GM21825 (cell line): ENCODE results near the gene KCNE2.
A peak's percentile ranks its signal among the peaks of the same experiment; 100 is the strongest.
"Not testable (repeated sequence)": the region's sequence is repeated elsewhere in the genome, so short reads cannot be mapped to it uniquely, and the experiment has no call there.

Experiments used
- ATAC-seq: cut with Tn5 transposase; IDR thresholded peaks from one replicate; pipeline ENCODE4 v1.9.1; 2021; ENCODE audit warnings: mild to moderate bottlenecking, moderate library complexity; ENCODE audit not compliant: unreplicated experiment

The KCNE2 gene

DNA sequence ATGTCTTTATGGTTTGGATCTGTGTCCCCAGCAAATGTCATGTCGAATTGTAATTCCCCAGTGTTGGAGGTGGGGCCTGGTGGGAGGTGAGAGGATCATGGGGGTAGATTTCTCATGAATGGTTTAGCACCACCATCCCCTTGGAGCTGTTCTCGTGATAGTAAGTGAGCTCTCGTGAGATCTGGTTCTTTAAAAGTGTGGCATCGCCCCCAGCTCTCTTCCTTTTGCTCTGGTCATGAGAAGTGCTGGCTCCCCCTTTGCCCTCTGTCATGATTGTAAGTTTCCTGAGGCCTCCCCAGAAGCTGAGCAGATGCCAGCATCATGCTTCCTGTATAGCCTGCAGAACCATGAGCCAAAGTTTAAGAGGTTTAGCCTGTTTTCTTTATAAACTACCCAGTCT, 11.2 kb upstream of the KCNE2 start:
- ATAC-seq = no peak

DNA sequence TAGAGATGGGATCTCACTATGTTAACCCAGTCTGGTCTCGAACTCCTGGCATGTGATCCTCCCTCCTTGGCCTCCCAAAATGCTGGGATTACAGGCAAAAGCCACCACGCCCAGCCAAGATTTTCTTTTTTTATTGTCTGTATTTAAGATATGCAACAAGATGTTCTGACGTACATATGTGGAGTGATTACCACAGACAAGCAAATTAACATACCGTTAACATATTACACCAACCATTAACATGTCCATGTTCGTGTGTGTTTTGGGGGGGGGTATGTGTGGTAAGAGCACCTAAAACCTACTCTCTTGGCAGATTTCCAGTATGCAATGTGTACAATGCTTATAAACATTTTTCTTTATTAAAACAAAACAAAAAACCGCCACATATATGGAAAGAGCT, 10.6 kb upstream of the KCNE2 start:
- no peak for ATAC-seq

DNA sequence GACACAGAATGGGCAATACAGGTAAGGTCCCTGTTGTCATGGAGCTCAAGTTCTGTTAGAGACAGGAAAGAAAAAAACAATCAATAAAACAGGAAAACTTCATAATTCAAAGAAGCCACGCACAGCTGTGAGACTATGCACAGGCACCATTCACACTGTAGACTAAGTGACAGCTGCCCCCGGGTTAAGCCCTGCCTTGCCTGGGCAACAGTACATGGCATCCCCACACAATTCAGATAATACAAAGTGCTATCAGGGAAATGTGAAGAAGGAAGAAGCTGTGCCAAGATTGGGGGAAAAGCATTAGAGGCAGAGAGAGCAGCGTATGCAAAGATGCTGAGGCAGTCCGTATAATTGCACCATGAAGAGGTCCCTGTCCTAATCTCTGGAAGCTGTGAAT, 9.0 kb upstream of the KCNE2 start:
- no peak for ATAC-seq

DNA sequence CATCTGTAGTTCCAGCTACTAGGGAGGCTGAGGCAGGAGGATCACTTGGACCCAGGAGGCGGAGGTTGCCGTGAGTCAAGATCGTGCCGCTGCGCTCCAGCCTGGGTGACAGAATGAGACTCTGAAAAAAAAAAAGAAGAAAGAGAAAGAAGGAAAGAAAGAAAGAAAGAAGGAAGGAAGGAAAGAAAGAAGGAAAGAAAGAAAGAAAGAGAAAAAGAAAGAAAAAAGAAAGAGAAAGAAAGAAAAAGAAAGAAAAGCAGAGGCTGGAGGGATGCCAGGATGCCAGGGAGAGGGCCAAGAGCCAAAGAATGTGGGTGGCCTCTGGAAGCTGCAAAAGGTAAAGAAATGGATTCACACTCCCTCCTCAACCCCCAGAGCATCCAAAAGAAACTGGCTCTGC, 8.2 kb upstream of the KCNE2 start:
- no peak for ATAC-seq

DNA sequence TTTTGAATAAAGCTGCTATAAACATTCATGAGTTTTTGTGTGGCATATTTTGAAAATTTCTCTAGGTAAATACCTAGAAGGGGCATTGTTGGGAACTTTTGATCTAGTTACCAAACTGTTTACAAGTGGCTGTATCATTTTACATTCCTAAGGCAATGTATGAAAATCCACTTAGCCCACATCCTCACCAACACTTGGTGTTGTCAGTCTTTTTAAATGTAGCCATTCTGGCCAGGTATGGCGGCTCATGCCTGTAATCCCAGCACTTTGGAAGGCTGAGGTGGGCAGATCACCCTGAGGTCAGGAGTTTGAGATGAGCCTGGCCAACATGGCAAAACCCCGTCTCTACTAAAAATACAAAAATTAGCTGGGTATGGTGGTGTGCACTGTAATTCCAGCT, 5.9 kb upstream of the KCNE2 start:
- no peak for ATAC-seq

DNA sequence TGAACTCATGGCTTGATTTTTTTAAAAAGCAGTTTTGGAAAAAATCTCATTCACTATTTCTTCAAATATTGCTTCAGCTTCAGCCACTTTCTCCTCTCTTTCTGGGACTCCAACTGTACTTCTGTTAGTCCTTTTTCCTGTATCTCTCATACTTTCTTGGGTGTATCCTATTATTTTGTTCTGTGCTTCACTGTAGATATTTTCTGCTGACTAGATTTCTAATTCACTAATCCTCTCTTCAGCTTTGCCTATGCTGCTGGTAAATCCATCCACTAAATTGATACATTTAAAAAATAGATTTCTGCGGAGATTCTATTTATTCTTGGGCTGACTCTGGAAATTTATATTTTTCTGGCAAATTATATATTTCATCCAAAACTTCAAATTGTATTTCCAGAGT, 4.9 kb upstream of the KCNE2 start:
- no peak for ATAC-seq

DNA sequence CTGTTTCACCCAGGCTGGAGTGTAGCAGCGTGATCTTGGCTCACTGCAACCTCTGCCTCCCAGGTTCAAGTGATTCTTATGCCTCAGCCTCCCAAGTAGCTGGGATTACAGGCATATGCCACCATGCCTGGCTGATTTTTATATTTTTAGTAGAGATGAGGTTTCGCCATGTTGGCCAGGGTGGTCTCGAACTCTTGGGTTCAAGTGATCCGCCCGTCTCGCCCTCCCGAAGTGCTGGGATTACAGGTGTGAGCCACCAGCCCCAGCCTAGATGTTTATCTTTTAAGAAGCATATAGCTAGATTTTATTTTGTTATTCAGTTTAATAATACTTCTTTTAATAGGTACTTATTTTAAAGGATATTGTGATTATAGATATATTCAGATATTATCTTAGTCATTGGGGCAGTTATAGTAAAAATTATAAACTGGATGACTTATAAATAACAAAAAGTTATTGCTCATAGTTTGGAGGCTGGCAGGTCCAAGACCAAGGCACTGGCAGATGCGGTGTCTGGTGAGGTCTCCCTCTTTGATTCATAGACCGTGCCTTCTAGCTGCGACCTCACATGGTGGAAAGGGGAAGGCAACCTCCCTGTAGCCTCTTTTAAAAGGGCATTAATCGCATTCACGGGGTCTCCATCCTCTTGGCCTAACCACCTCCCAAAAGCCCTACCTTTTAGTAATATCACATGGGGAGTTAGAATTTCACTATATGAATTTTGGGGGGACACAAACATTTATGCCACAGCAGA, 3.1 kb upstream of the KCNE2 start:
- no peak for ATAC-seq

DNA sequence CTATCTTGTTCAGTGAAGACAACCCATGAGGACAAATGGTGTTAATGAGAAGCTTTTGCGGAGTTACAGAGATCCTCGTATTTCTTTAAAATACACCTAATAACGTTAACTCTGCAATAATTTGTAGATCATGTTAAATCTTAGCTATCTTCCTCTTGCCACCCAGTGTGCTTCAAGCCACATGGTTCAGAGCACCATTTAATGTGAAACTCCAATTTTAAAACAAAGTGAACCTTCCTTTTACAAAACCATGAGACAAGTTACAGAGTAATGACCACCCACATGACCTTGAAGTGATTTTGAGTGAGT, 1.7 kb upstream of the KCNE2 start:
- ATAC-seq = no peak

DNA sequence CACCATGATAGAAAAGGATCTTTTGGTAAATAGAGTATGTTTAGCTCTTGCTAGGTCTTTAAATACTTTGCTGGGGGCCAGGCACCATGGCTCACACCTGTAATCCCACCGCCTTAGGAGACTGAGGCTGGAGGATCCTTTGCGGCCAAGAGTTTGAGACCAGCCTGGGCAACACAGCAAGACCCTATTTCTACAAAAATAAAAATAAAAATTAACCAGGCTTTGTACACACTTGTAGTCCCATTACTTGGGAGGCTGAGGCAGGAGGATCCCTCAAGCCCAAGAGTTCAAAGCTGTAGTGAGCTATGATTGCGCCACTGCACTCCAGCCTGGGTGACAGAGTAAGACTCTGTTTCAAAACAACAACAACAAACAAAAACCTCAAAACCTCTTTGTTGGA, 1.1 kb upstream of the KCNE2 start:
- ATAC-seq = no peak

DNA sequence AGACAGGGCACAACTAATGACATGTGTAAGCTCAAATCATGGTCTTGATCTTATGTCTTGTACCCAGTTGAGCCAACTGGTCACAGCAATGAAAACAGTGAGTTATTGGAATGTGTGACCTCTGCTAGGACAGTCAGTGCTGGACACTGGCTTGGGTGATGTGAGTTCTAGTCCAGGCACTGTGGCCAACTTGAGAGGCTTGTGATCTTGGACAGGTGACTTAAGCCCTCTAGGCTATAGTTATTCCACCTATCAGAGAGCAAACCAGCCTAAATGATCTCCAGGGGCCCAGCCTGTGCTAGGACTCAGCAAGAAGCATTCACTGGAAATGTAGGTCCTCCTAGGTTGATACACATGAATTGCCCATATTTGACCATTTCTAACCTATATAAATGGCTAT, 1.1 kb downstream of the KCNE2 start:
- ATAC-seq = no peak

DNA sequence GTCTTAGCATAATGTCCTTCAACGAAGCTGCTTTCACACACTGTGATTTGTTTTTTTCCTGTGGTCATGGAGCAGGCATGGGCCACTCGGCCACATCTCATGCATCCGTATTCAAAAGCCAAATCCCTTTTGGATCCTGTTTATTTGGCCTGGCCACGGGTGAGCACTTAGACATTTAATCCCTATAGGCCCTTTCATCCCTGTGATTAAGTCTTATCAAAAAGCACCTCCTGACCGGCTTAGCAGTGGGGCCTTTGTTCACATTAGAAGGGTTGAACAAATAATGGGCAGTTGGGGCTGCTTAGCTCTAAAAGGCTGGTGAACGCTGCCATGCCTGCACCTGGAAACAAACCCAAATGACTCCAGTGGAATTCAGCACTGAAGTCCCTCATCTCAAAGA, 2.0 kb downstream of the KCNE2 start:
- no peak for ATAC-seq

DNA sequence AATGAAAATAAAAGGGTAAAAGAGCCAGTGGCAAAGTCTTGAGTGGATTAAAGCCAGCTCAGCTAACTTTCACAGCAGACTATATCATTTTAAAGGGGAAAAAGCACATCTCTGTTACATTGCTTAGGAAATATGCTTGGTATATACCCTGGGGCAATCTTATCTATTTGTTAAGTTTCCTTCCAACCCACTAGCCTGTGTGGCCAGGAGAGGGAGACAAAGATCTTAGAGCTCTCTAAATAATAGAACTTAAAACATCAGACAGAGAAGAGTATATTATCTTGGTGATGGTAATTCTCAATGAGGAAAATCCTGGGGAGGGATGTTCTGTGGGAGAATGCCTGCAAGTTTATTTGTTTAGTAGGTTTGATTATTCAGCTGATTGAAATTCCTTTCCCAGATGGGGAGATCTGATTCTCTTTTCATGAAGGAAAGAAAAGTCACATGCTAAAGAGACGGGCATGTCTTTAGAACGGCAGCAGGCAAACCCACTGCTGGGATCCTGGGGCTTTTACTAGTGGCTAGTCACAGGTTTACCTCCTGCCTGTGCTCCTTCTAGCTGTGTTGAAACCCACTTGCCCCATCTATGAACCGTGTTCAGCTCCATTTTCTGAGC, 3.6 kb downstream of the KCNE2 start:
- ATAC-seq = no peak

DNA sequence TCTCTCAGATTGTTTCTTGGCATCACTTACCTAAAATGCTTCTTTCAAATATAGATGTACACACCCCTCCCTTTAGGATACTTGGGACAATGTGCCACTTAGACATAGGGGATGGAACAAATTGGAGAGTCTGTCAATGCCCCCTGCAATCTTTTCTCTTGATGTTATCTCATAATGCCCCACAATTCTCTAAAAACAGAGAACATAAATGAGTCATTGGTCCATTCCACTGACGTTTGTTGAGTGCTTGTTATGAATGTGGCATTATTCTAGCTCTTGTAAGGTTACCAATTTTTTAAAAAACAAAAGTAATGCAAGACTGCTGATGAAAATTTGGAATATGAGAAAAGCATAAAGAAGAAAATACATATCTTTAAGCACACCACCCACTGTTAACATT, 5.9 kb downstream of the KCNE2 start:
- ATAC-seq = no peak

DNA sequence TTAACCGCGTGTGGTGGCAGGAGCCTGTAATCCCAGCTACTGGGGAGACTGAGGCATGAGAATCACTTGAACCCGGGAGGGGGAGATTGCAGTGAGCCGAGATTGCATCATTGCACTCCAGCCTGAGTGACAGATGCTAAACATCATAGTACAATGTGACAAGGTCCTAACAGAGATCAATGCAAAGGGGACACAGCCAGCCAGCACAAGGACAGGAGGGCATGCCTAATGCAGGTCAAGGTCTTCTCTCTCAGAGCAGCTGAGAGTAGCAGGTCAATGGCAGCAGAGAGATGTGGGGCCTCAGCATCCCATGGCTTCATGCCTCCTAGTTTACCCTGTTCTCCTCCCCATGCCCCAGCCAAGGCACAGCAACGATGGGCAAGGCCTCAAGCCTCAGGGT, 8.5 kb downstream of the KCNE2 start:
- ATAC-seq = no peak

DNA sequence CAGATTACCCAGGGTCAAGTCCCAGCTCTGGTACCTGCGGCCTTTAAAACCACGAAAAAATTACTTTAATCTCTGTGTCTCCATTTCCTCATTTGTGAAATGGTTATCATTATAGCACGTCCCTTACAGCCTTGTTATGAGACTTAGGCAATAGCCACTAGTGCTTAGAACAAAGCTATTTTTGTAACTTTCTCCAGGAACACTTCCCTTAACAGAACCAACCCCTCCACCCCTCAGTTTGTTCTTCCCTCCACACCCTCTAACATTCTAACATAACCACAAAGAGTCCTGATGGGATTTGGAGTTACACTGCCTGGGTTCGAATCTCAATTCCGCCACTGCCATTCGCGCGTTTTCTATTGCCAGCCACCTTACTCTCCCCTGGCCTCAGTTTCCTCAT, 10.7 kb downstream of the KCNE2 start:
- ATAC-seq = not testable (repeated sequence)

DNA sequence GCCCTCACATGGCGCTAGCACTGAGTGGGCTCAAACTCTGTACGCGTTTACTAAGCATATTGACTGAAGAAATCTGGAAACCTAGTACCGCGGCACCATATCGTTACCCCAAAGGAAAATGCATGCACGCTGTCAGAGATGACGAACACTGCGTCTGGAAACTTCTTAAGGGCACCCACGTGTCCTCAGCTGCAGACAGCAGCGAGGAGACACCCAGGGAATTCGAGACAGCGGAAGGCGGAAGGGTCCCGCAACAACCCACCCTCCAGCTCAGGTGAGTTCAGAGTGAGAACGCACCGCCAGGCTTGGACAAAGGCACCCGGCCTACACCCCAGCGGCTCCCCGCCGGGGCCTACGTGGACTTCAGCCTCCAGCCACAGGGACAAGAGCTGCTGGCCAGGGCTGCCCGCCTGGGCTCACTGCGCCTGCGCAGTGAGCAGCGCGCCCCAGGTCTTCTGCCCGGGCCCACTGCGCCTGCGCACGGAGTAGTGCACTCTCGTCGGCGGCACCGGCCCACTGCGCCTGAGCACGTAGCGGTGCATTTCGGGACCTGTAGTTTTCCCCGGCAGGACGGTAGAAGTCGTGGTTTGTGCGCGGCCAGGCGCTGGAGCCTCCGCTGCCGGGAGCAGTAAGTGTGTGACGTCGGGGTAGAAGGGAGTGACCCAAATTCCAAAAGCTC, 11.3 kb downstream of the KCNE2 start, which contains the start of gene SMIM11:
SMIM11 (plus strand) TSS at position 568 of the 679 bp plus-strand sequence. CDS start 3,998 bp downstream, outside the sequence.
- peak; percentile 86 for ATAC-seq

DNA sequence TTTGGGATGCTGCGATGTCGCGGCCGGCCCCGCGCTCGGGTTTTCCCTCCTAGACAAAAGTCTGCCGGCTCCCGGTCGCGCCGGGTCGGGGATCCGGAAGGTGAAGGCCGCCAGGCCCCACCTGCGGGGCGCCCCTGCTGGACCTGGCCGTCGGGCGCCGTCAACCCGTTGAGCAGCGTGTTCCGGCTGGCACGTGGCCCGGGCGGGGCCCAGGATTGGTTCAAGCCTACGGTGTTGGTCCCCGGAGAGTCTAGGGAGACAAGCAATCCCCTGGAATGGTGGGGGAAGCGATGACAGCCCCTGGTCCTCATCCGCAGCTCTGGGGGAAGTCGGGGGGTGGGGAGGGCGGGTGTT, 11.8 kb downstream of the KCNE2 start:
- ATAC-seq = peak; percentile 61

DNA sequence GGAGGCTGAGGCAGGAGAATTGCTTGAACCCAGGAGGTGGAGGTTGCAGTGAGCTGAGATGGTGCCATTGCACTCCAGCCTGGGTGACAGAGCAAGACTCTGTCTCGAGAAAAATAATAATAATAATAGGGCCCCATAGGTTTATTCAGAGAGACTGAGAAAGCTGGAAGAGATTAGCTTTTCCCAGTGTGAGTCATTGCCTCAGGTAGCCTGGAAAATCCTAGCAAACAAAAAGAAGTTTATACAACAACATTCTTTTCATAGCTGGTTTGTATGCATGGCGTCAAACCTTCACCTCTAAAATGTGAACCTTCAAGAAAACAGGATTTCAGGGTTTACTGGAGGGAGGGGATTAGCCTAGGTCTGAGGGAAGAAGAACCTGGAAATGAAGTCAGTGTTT, 19.3 kb downstream of the KCNE2 start:
- not testable (repeated sequence) for ATAC-seq

DNA sequence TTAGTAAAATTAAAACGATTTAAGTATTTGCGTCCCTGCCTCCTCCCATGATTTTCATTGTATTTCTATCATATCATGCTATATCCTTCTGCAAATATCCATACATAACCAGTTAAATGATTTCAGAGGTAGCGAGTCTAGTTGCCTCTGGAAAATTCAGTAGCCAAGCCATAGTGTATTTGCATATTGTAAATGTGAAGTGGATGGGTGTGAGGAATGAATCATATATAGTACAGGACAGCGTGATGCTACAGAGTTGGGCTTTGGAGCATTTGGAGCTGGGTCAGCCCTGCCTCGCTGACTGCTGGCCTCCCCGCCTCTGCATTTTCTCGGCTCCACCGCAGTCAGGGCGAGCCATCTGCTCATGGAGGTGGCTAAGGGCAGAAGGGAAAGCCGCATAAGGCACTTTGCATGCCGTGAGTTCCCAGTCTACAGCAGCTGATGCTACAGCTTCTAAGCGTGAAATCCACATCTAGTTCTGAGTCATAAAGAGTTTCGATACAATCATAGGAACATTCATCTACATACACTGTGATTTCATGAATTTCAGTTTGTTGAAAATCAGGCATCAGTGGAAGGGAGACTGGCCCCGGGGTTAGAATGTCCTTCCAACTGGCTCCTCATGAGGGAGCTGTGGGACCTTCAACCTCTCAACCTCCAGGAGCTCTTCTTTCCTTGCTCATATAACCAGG, 20.1 kb downstream of the KCNE2 start:
- ATAC-seq = peak; percentile 68

DNA sequence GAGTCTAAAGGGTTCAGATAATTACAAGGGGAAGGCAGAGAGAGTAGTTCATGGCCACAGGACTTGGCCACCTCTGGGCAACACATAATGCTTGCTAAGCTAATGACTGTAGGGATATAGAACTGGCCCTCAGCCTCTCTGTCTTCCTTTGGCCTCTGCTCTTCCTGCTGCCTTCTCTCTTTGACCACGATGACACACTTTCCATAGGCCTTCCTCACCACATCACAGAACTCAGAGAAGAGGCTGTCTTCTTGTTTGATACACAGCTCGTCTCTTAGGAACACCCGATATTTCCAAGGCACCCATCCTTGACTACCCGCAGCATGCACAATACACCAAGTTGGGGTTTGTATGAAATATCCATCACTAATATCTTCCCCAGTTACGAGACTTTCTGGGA, 36.7 kb downstream of the KCNE2 start:
- ATAC-seq = not testable (repeated sequence)

DNA sequence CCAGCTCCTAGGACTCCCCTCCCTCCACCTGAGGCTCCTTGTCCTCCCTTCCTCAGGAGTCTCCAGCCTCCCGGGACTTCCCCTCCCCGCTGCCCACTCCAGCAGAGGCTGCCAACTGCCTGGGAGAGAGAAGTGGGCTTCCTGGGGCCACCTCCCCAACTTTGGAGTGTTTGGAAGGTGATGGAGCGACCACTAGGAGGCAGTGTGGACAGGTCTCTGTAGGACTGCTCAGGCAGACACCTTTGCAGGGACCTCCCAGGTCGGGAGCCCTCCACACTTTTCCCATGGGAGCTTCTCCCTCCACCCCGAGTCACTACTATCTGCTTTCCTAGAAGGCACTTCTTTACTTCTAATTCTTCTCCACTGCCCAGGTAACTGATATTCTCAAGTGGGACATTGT, 40.9 kb downstream of the KCNE2 start:
- ATAC-seq = not testable (repeated sequence)

DNA sequence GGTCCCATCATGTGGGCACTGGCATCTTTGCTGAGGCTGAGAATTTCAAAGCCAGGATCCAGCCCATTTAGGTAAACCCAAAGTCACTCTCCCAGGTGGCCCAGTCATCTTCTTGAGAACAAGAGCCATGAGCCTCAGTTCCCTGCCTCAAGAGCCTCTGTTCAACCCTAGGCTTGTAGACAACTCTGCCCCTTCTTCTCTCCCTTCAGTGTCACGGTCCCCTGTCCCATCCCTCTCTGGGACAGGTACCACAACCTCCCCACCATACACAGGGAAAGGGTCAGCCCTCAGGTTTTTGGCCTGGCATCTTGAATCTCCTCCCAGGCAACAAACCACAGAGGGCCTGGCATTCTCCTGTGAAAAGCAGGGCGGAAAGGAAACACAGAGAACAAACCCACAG, 41.9 kb downstream of the KCNE2 start:
- not testable (repeated sequence) for ATAC-seq
